ENCODE data around the gene MRPS22. TPM values are rescaled to one million over a fixed set of nuclear protein-coding genes. Genes with fewer than 3 reads are reported as not detected.

The MRPS22 gene
- total RNA-seq, 1 donor from 2014 or later: 38.1 TPM

- H3K4me1 Mint-ChIP-seq (ENCODE audit: unreplicated experiment): peaks cover 9% of the 10 kb centered on the region
Measured at GRCh38 chr3:139307072-139307491, 36.7 kb upstream of the MRPS22 start.

DNA sequence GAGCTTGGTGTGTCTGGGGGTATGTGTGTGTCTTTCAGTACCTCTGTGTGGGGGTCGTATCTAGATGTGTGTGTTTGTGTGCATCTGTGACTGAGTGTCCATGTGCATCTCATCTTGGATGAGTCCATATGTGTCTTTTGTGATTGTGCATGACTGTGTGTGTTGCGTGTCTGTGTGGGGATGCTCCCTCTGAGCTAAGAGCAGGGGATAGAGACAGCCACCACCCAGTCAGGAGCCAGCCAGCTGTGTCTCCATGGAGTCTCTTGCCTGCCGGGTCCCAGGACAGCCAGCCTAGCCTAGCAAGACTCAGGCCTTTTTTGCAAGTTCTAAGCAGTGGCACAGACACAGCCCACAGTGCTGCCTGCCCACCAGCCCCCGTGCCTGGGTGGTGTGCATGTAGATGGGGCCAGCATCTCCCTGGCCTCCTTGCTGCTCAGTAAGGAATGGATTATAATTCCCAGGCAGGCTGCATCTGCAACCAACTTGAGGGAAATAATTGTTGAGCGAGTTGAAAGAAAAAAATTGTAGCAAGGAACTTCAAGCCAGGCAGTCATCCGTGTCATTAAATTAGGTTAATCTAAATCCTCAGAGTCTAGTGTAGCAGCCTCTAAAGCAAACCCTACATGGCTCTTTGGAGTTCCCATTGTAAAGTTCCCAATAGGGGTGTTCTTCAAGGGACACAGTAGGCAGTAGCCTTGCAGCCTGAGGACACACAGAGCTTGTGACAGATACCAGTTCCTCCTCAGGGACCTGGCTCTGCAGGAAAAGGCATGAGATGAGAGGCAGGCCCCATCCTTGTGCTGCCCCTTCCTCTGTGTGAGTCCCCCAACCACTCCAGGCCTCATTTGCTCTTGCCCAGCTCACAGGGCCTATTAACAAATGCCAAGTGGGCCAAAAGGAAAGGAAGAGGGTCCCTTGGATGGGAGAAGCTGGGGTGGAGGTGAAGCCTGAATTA is 35.9 kb upstream of the MRPS22 start:
- no peak for TF ChIP-seq CTCF (IDR thresholded peaks at IDR 0.05; ENCODE audit: unreplicated experiment)
- H3K27ac Mint-ChIP-seq (ENCODE audit: unreplicated experiment): no peak overlapping the region

More at GRCh38 chr3:139307072-139307491, 36.7 kb upstream of the MRPS22 start:
- no peak for TF ChIP-seq CTCF (IDR thresholded peaks at IDR 0.05; ENCODE audit: unreplicated experiment)
- no peaks in the 10 kb centered on the region for H3K36me3 Mint-ChIP-seq (ENCODE audit: low read depth, unreplicated experiment)
- H3K27me3 Mint-ChIP-seq (ENCODE audit: unreplicated experiment): peaks cover 11% of the 10 kb centered on the region
- no peak overlapping the region for H3K4me3 Mint-ChIP-seq (ENCODE audit: unreplicated experiment)
- H3K27ac Mint-ChIP-seq (ENCODE audit: unreplicated experiment): no peak overlapping the region
- H3K9me3 Mint-ChIP-seq (ENCODE audit: unreplicated experiment): no peaks in the 10 kb centered on the region
- DNase-seq (ENCODE audit: low spot score): no peak

GRCh38 chr3:139308560-139308959 is 35.3 kb upstream of the MRPS22 start:
- no peak overlapping the region for H3K27ac Mint-ChIP-seq (ENCODE audit: unreplicated experiment)
- H3K4me3 Mint-ChIP-seq (ENCODE audit: unreplicated experiment): no peak overlapping the region
- H3K27me3 Mint-ChIP-seq (ENCODE audit: unreplicated experiment): peaks cover 8% of the 10 kb centered on the region

More for the DNA sequence above, 35.9 kb upstream of the MRPS22 start:
- Mint-ChIP-seq H3K4me3 (ENCODE audit: unreplicated experiment) (no peak overlapping the region), H3K36me3 (ENCODE audit: low read depth, unreplicated experiment) (no peaks in the 10 kb centered on the region), H3K27me3 (ENCODE audit: unreplicated experiment) (peaks cover 8% of the 10 kb centered on the region), H3K9me3 (ENCODE audit: unreplicated experiment) (no peaks in the 10 kb centered on the region), H3K4me1 (ENCODE audit: unreplicated experiment) (peaks cover 6% of the 10 kb centered on the region)
- DNase-seq (ENCODE audit: low spot score): no peak

DNA sequence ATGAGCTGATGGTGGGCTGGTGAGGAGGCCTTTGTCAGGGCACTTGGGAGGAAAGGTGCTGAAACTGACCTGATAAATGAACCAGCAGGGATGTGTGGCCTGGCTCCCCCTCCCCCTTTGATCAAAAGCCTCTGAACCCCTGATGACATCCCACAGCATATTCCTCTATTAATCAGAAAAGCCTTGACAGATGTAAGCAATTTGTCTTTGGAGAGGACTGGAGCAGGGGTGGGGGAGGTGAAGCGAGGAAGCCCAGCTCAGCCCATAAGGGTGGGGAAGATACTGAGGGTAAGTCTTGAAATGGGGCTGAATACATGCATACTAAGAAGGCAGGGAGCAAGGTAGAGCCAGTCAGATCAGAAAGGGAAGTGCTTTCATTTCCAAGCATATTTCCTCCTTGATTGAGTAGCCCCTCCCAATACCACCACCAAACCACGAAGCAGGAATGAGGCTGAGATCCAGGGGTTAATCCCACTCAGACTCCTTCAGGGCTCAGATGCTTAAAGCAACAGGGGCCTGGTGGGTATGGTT is 34.7 kb upstream of the MRPS22 start:
- Mint-ChIP-seq H3K4me1 (ENCODE audit: unreplicated experiment) (peaks cover 7% of the 10 kb centered on the region), H3K27ac (ENCODE audit: unreplicated experiment) (no peak overlapping the region), H3K9me3 (ENCODE audit: unreplicated experiment) (no peaks in the 10 kb centered on the region), H3K27me3 (ENCODE audit: unreplicated experiment) (peaks cover 8% of the 10 kb centered on the region), H3K36me3 (ENCODE audit: low read depth, unreplicated experiment) (no peaks in the 10 kb centered on the region), H3K4me3 (ENCODE audit: unreplicated experiment) (no peak overlapping the region)
- TF ChIP-seq CTCF (IDR thresholded peaks at IDR 0.05; ENCODE audit: unreplicated experiment): no peak
- no peak for DNase-seq (ENCODE audit: low spot score)

More at GRCh38 chr3:139308560-139308959, 35.3 kb upstream of the MRPS22 start:
- no peak for DNase-seq (ENCODE audit: low spot score)
- H3K4me1 Mint-ChIP-seq (ENCODE audit: unreplicated experiment): peaks cover 7% of the 10 kb centered on the region
- TF ChIP-seq CTCF (IDR thresholded peaks at IDR 0.05; ENCODE audit: unreplicated experiment): no peak
- no peaks in the 10 kb centered on the region for H3K9me3 Mint-ChIP-seq (ENCODE audit: unreplicated experiment)
- H3K36me3 Mint-ChIP-seq (ENCODE audit: low read depth, unreplicated experiment): no peaks in the 10 kb centered on the region

GRCh38 chr3:139309880-139310279 is 33.9 kb upstream of the MRPS22 start:
- Mint-ChIP-seq H3K4me1 (ENCODE audit: unreplicated experiment) (peaks cover 7% of the 10 kb centered on the region), H3K27ac (ENCODE audit: unreplicated experiment) (no peak overlapping the region), H3K4me3 (ENCODE audit: unreplicated experiment) (no peak overlapping the region), H3K27me3 (ENCODE audit: unreplicated experiment) (peaks cover 8% of the 10 kb centered on the region), H3K9me3 (ENCODE audit: unreplicated experiment) (no peaks in the 10 kb centered on the region), H3K36me3 (ENCODE audit: low read depth, unreplicated experiment) (no peaks in the 10 kb centered on the region)
- no peak for TF ChIP-seq CTCF (IDR thresholded peaks at IDR 0.05; ENCODE audit: unreplicated experiment)
- no peak for DNase-seq (ENCODE audit: low spot score)
